Measurements from ENCODE around the gene NAGLU. TPM values are rescaled to one million over a fixed set of nuclear protein-coding genes. Genes with fewer than 3 reads are reported as not detected.

Gene NAGLU
- total and polyA plus RNA-seq, 2 of the 13 experiments (the other 11 are each of a cell fraction or from before 2014, with no cell fraction given), result 28.2 to 40.1 TPM

DNA sequence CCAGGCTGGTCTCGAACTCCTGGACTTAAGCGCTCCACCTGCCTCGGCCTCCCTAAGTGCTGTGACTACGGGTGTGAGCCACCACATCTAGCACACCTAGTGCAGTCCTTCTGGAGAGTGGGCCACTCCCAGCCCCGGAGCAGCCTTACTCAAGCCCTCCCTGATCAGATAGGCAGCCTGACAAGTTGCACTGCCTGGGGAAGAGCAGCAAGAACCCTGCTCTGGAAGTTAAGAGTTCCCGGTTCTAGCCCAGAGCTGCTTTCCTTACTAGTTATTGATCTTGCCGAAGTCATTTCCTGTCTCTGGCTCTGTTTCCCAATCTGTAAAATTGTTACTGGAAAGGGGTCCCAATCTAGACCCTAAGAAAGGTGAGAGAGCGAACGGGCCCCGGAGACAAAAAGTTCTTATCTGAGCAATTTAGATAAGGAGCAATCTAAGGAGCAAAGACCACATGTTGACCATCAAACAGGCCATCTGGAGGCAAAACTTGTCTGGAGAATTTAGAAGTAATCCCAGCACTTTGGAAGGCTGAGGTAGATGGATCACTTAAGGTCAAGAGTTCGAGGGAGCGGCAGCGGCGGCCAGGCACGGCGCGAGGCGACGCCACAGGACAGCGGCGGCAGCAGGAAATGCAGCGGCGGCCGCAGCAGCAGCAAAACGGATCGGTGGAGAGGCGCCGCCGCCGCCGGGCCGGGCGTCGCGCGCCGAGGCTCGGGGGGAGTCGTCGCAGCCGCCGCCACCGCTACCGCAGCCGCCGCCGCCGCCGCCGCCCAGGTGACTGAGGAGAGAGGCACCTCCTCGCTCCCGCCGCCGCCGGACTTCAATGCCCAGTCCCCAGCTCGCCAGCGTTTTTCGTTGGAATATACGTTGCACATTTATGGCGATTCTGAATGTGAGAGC is 4.3 kb upstream of the NAGLU start (continued):
- TF ChIP-seq, protein P1, sequence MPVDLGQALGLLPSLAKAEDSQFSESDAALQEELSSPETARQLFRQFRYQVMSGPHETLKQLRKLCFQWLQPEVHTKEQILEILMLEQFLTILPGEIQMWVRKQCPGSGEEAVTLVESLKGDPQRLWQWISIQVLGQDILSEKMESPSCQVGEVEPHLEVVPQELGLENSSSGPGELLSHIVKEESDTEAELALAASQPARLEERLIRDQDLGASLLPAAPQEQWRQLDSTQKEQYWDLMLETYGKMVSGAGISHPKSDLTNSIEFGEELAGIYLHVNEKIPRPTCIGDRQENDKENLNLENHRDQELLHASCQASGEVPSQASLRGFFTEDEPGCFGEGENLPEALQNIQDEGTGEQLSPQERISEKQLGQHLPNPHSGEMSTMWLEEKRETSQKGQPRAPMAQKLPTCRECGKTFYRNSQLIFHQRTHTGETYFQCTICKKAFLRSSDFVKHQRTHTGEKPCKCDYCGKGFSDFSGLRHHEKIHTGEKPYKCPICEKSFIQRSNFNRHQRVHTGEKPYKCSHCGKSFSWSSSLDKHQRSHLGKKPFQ (CRISPR knock-in tag; IDR thresholded peaks at IDR 0.05; ENCODE audit: insufficient replicate concordance), result no peak
- TF ChIP-seq, protein P2, sequence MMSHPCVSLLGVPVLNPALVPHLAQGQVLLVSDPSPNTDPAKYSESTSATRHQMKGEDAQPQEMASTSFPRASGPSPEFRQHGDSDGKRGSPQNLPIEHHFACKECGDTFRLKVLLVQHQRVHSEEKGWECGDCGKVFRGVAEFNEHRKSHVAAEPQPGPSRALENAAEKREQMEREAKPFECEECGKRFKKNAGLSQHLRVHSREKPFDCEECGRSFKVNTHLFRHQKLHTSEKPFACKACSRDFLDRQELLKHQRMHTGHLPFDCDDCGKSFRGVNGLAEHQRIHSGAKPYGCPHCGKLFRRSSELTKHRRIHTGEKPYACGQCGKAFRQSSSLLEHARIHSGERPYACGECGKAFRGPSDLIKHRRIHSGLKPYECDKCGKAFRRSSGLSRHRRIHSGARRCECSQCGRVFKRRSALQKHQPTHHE (CRISPR knock-in tag; IDR thresholded peaks at IDR 0.05; ENCODE audit: borderline replicate concordance), result 0 out of 2 replicates have a peak, but pooled peaks have one; percentile 22
- TF ChIP-seq, protein P3, sequence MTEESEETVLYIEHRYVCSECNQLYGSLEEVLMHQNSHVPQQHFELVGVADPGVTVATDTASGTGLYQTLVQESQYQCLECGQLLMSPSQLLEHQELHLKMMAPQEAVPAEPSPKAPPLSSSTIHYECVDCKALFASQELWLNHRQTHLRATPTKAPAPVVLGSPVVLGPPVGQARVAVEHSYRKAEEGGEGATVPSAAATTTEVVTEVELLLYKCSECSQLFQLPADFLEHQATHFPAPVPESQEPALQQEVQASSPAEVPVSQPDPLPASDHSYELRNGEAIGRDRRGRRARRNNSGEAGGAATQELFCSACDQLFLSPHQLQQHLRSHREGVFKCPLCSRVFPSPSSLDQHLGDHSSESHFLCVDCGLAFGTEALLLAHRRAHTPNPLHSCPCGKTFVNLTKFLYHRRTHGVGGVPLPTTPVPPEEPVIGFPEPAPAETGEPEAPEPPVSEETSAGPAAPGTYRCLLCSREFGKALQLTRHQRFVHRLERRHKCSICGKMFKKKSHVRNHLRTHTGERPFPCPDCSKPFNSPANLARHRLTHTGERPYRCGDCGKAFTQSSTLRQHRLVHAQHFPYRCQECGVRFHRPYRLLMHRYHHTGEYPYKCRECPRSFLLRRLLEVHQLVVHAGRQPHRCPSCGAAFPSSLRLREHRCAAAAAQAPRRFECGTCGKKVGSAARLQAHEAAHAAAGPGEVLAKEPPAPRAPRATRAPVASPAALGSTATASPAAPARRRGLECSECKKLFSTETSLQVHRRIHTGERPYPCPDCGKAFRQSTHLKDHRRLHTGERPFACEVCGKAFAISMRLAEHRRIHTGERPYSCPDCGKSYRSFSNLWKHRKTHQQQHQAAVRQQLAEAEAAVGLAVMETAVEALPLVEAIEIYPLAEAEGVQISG (CRISPR knock-in tag; IDR thresholded peaks at IDR 0.05), result peak; percentile 53
- TF ChIP-seq ZMYM4 (CRISPR knock-in tag; IDR thresholded peaks at IDR 0.05) (no peak), IRF2 (CRISPR knock-in tag; IDR thresholded peaks at IDR 0.05) (0 out of 2 replicates have a peak, but pooled peaks have one; percentile 17), EEA1 (CRISPR knock-in tag; IDR thresholded peaks at IDR 0.05; ENCODE audit: borderline replicate concordance) (no peak; the same call in 1 of the 2 replicates), ZNF335 (CRISPR knock-in tag; IDR thresholded peaks at IDR 0.05) (no peak), STAT5B (CRISPR knock-in tag; IDR thresholded peaks at IDR 0.05) (no peak), ZNF766 (CRISPR knock-in tag; IDR thresholded peaks at IDR 0.05; ENCODE audit: borderline replicate concordance) (no peak), SRF (IDR thresholded peaks at IDR 0.05; ENCODE audit: low read depth, low read length) (no peak), GATA4 (IDR thresholded peaks at IDR 0.05; ENCODE audit: borderline replicate concordance, low read depth) (no peak), ZNF546 (CRISPR knock-in tag; conservative IDR thresholded peaks at IDR 0.05) (no peak), ETV5 (CRISPR knock-in tag; IDR thresholded peaks at IDR 0.05; ENCODE audit: borderline replicate concordance) (peak; percentile 6; the same call in 1 of the 2 replicates), NFKBIZ (CRISPR knock-in tag; IDR thresholded peaks at IDR 0.05) (no peak), XRCC5 (optimal IDR thresholded peaks at IDR 0.05; ENCODE audit: low read length) (peak; percentile 45), ZFP82 (CRISPR knock-in tag; IDR thresholded peaks at IDR 0.05; ENCODE audit: borderline replicate concordance) (no peak), ATM (IDR thresholded peaks at IDR 0.05; ENCODE audit: borderline replicate concordance) (no peak), NFE2 (CRISPR knock-in tag; IDR thresholded peaks at IDR 0.05) (no peak), ZNF562 (CRISPR knock-in tag; IDR thresholded peaks at IDR 0.05; ENCODE audit: borderline replicate concordance) (no peak), JDP2 (CRISPR knock-in tag; IDR thresholded peaks at IDR 0.05; ENCODE audit: borderline replicate concordance) (no peak), ZNF484 (CRISPR knock-in tag; IDR thresholded peaks at IDR 0.05; ENCODE audit: borderline replicate concordance, low read depth) (no peak)
- TF ChIP-seq, protein P4, sequence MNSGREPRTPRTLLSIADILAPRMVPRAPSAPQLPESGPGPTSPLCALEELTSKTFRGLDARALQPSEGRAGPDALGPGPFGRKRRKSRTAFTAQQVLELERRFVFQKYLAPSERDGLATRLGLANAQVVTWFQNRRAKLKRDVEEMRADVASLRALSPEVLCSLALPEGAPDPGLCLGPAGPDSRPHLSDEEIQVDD (CRISPR knock-in tag; IDR thresholded peaks at IDR 0.05; ENCODE audit: borderline replicate concordance), result no peak
- TF ChIP-seq, protein P5, sequence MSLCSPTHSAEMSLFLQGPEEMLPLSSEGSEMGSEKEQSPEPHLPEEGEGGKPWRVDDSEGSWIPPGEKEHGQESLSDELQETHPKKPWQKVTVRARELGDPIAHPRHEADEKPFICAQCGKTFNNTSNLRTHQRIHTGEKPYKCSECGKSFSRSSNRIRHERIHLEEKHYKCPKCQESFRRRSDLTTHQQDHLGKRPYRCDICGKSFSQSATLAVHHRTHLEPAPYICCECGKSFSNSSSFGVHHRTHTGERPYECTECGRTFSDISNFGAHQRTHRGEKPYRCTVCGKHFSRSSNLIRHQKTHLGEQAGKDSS (CRISPR knock-in tag; IDR thresholded peaks at IDR 0.05; ENCODE audit: borderline replicate concordance, low read depth), result no peak

Measured in HepG2 (cell line).